B cell (primary cell): ENCODE measurements around the gene PARD3. TPM values are rescaled to one million over a fixed set of nuclear protein-coding genes. Genes with fewer than 3 reads are reported as not detected.

Experiments used
- ATAC-seq: fragments of 200-7000 bp; cut with Tn5 transposase; one replicate; pipeline ENCODE4 v1.10.0; 2021; ENCODE audit warnings: low read depth, mild to moderate bottlenecking, moderate number of reproducible peaks, moderate library complexity
- CTCF ChIA-PET: fragments of 350-600 bp; sonication (Branson Sonifier 250); formaldehyde crosslinking; loops from one replicate; lab custom pipeline; 2021; ENCODE audit warnings: antibody characterized with exemption, inconsistent platforms; lab: Charles Lee
- POLR2A ChIA-PET: fragments of 350-600 bp; sonication (Branson Sonifier 250); formaldehyde crosslinking; loops from one replicate; lab custom pipeline; 2021; ENCODE audit warnings: antibody characterized with exemption; lab: Charles Lee
- DNase-seq: peaks from one replicate; pipeline ENCODE4 v3.0.0; 2013
- H2AFZ ChIP-seq: 2 replicates; pipeline ENCODE4 v1.6.1; 2012; ENCODE audit warnings: mild to moderate bottlenecking, low read depth, low read length; ENCODE audit not compliant: insufficient read depth, poor library complexity, severe bottlenecking
- H3K27ac ChIP-seq, 2 donors: 1 replicate in 1 of 2; 2 replicates in 1 of 2; pipeline ENCODE4 v1.5.1; 2012 to 2013; ENCODE audit warnings: low read length in 2 of 2, mild to moderate bottlenecking in 2 of 2, moderate library complexity in 1 of 2
- H3K27me3 ChIP-seq, 4 experiments: fragments of 200-600 bp in 1 of 4; sonication (generic) in 1 of 4; replicated peaks in 1 of 4; 1 replicate in 2 of 4; 2 replicates in 2 of 4; pipeline versions ENCODE4 v1.6.1 to v1.7.0; 2013 to 2016; ENCODE audit warnings: low read length in 3 of 4, mild to moderate bottlenecking in 2 of 4, mixed read lengths in 1 of 4, moderate library complexity in 1 of 4; ENCODE audit not compliant: insufficient read depth in 4 of 4, control insufficient read depth in 3 of 4; ENCODE audit errors: control extremely low read depth in 1 of 4
- H3K36me3 ChIP-seq, 2 experiments: replicated peaks in 1 of 2; 1 replicate in 1 of 2; 2 replicates in 1 of 2; pipeline versions ENCODE4 v1.6.1 to v1.7.1; 2013; ENCODE audit warnings: low read length in 1 of 2; ENCODE audit not compliant: insufficient read depth in 2 of 2, control insufficient read depth in 1 of 2; ENCODE audit errors: control extremely low read depth in 1 of 2, extremely low read depth in 1 of 2
- H3K4me1 ChIP-seq, 2 donors: fragments of 200-600 bp in 1 of 2; sonication (generic) in 1 of 2; 1 replicate in 1 of 2; 2 replicates in 1 of 2; pipeline versions ENCODE4 v1.5.1 to v1.6.1; 2013 to 2017; ENCODE audit warnings: low read length in 2 of 2; ENCODE audit not compliant: control insufficient read depth in 2 of 2, insufficient read depth in 2 of 2
- H3K4me2 ChIP-seq: replicated peaks from 2 replicates; pipeline ENCODE3; 2012; ENCODE audit warnings: mild to moderate bottlenecking, low read depth, low read length; ENCODE audit not compliant: poor library complexity, severe bottlenecking
- H3K4me3 ChIP-seq, 5 experiments: fragments of 200-600 bp in 1 of 5; sonication (generic) in 1 of 5; 1 replicate in 3 of 5; 2 replicates in 2 of 5; pipeline versions ENCODE4 v1.5.1 to v1.7.0; 2011 to 2016; ENCODE audit warnings: low read length in 4 of 5, mild to moderate bottlenecking in 4 of 5, low read depth in 2 of 5, control low read depth in 1 of 5, moderate library complexity in 1 of 5; ENCODE audit not compliant: insufficient read depth in 1 of 5; ENCODE audit errors: control extremely low read depth in 1 of 5, extremely low read depth in 1 of 5
- H3K79me2 ChIP-seq: fragments of 200-600 bp; sonication (generic); one replicate; pipeline ENCODE4 v1.6.0; 2016; ENCODE audit warnings: low read length; ENCODE audit not compliant: control insufficient read depth, insufficient read depth
- H3K9ac ChIP-seq: fragments of 200-600 bp; sonication (generic); 2 replicates; pipeline ENCODE4 v1.6.1; 2017; ENCODE audit warnings: mild to moderate bottlenecking, low read length, moderate library complexity
- H3K9me3 ChIP-seq, 3 donors: one replicate each; pipeline versions ENCODE4 v1.6.1 to v1.7.1; 2013; ENCODE audit warnings: low read length in 2 of 3; ENCODE audit not compliant: control insufficient read depth in 2 of 3, insufficient read depth in 1 of 3; ENCODE audit errors: control extremely low read depth in 1 of 3
- H4K20me1 ChIP-seq: 2 replicates; pipeline ENCODE4 v1.6.0; 2012; ENCODE audit warnings: mild to moderate bottlenecking, low read length; ENCODE audit not compliant: insufficient read depth, control insufficient read depth, poor library complexity, severe bottlenecking
- H3K27ac Mint-ChIP-seq: one replicate; pipeline ENCODE4 v1.8.0; 2021; ENCODE audit warnings: mixed read lengths
- H3K27me3 Mint-ChIP-seq: one replicate; pipeline ENCODE4 v1.8.0; 2021; ENCODE audit warnings: mixed read lengths
- H3K4me1 Mint-ChIP-seq: one replicate; pipeline ENCODE4 v1.8.0; 2021; ENCODE audit warnings: mixed read lengths
- H3K4me3 Mint-ChIP-seq: one replicate; pipeline ENCODE4 v1.8.0; 2021; ENCODE audit warnings: mixed read lengths
- H3K9me3 Mint-ChIP-seq: one replicate; pipeline ENCODE4 v1.8.0; 2022; ENCODE audit warnings: mixed read lengths; ENCODE audit not compliant: insufficient read depth
- EZH2 ChIP-seq: IDR thresholded peaks from 2 replicates; pipeline ENCODE4 v1.6.1; 2012; ENCODE audit warnings: borderline replicate concordance, low read depth, mild to moderate bottlenecking, moderate library complexity, low read length; ENCODE audit not compliant: insufficient read depth, poor library complexity, severe bottlenecking
- WGBS: methylation state at CpG from one replicate; pipeline ENCODE4 v1.1.5; 2013; ENCODE audit warnings: missing lambda C conversion rate; ENCODE audit not compliant: insufficient coverage; 5-methylcytosine and 5-hydroxymethylcytosine counted together
- intact Hi-C: fragments of 100-400 bp; cut with micrococcal nuclease; formaldehyde crosslinking; loops from one replicate; pipeline ENCODE4 v1.10.0; 2022
- polyA plus RNA-seq: library from polyadenylated mRNA; depleted of rRNA; stranded (reverse); fragments of >200 nt; gene quantifications from 2 replicates; pipeline ENCODE4 v1.2.3, GENCODE V29; 2012
- total RNA-seq, 2 donors: library from RNA; stranded (reverse); fragments of 120-200 nt in 1 of 2; gene quantifications; 1 replicate in 1 of 2; 2 replicates in 1 of 2; pipeline versions ENCODE4 v1.2.3 to v1.2.4, GENCODE V29; 2013 to 2022
- TF ChIP-seq, protein P1 (sequence below): fragments of 200-600 bp; IDR thresholded peaks from one replicate; pipeline ENCODE4 v1.8.0; 2022; ENCODE audit warnings: antibody characterized with exemption, mild to moderate bottlenecking

Gene PARD3
- total and polyA plus RNA-seq, 2 donors (not counting 1 experiment from before 2014, with no cell fraction given) = not detected

DNA sequence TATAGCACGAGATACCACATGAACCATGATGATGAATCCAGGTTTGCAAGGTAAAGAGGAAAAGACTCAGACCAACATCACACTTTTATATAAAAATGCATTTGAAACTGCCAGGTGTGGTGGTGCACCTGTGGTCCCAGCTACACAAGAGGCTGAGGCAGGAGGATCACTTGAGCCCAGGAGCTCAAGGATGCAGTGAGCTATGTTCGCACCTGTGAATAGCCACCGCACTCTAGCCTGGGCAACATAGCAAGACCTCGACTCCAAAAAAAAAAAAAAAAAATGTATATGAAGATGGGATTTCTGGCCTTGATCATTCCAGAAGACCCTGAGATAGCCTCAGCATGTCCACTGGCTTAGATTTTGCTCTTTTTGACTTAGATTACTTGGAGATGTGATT is 161.6 kb downstream of the PARD3 start:
- H3K9me3 Mint-ChIP-seq = no peaks in the 10 kb centered on the region
- 93% methylated on average over 3 of the region's 4 CpGs for WGBS
- H3K4me3 Mint-ChIP-seq = no peak overlapping the region
- POLR2A ChIA-PET = no interaction called here
- no peak for TF ChIP-seq EZH2
- TF ChIP-seq, protein P1, sequence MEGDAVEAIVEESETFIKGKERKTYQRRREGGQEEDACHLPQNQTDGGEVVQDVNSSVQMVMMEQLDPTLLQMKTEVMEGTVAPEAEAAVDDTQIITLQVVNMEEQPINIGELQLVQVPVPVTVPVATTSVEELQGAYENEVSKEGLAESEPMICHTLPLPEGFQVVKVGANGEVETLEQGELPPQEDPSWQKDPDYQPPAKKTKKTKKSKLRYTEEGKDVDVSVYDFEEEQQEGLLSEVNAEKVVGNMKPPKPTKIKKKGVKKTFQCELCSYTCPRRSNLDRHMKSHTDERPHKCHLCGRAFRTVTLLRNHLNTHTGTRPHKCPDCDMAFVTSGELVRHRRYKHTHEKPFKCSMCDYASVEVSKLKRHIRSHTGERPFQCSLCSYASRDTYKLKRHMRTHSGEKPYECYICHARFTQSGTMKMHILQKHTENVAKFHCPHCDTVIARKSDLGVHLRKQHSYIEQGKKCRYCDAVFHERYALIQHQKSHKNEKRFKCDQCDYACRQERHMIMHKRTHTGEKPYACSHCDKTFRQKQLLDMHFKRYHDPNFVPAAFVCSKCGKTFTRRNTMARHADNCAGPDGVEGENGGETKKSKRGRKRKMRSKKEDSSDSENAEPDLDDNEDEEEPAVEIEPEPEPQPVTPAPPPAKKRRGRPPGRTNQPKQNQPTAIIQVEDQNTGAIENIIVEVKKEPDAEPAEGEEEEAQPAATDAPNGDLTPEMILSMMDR = no peak
- H3K27me3 Mint-ChIP-seq = peaks cover 3% of the 10 kb centered on the region
- DNase-seq (no peak), ATAC-seq (no peak)
- Histone ChIP-seq H3K9ac (no peak overlapping the region), H3K27ac (no peak overlapping the region), H3K4me3 (no peak overlapping the region), H3K27me3 (no peaks in the 10 kb centered on the region), H3K79me2 (no peaks in the 10 kb centered on the region), H3K4me1 (no peaks in the 10 kb centered on the region), H3K9me3 (no peaks in the 10 kb centered on the region), H4K20me1 (no peaks in the 10 kb centered on the region), H3K4me2 (no peak overlapping the region), H3K36me3 (no peaks in the 10 kb centered on the region), H2AFZ (no peak overlapping the region)
- CTCF ChIA-PET = no interaction called here
- no peak overlapping the region for H3K27ac Mint-ChIP-seq
- intact Hi-C loops = no loop called here
- no peaks in the 10 kb centered on the region for H3K4me1 Mint-ChIP-seq

DNA sequence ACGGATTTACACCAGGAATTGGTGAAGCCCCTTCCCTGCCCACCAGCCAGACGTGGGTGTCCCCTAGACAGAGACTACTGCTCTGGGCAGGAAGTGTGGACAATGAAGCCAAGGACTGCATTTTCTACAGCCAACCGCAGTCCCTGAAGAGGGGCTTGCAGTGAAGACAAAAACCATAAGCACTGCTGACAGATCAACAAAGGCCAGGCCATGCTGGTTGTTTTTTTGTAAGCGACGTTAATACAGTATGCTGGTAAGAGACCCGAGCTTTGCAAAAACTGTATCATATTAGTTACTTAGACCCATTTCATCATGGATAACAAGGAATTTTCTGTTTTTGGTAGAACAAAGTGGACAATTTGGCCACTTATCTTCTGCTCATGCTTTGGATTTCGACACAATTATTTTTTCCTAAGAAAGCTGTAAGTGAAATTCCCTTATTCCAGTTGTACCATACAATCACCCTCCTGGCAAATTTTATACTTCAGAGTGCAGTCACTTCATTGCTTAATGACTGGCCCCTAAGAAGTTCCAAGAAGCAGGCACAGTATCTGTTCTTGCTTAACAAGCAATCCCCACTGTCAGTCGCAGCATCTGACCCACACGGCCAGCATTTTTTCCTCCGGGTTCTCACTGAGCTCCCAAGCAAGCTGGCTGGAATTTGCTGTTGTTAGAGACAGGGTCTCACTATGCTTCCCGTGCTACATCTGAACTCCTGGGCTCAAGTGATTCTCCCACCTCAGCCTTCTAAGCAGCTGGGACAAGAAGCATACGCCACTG is 163.5 kb downstream of the PARD3 start:
- Histone ChIP-seq H3K79me2 (no peaks in the 10 kb centered on the region), H3K27ac (no peak overlapping the region), H3K4me1 (no peaks in the 10 kb centered on the region), H3K4me2 (no peak overlapping the region), H3K36me3 (no peaks in the 10 kb centered on the region), H2AFZ (no peak overlapping the region), H3K4me3 (no peak overlapping the region), H3K27me3 (no peaks in the 10 kb centered on the region), H3K9ac (no peak overlapping the region), H3K9me3 (no peaks in the 10 kb centered on the region), H4K20me1 (no peaks in the 10 kb centered on the region)
- intact Hi-C loops = no loop called here
- TF ChIP-seq, protein P1 = no peak
- TF ChIP-seq EZH2 = no peak
- Mint-ChIP-seq H3K4me3 (no peak overlapping the region), H3K4me1 (no peaks in the 10 kb centered on the region), H3K9me3 (no peaks in the 10 kb centered on the region), H3K27ac (no peak overlapping the region), H3K27me3 (no peaks in the 10 kb centered on the region)
- no peak for DNase-seq
- ChIA-PET POLR2A (no interaction called here), CTCF (interaction anchor here (1.1 kb wide), 1 partner anchor 13 kb away, joined by 4 read pairs; no protein-coding TSS in a partner anchor)
- ATAC-seq = no peak
- 89% methylated on average over 8 of the region's 12 CpGs for WGBS
